Stomach (tissue), 9 donors: ENCODE data around the gene CALY. TPM values are rescaled to one million over a fixed set of nuclear protein-coding genes. Genes with fewer than 3 reads are reported as not detected.
A peak's percentile ranks its signal among the peaks of the same experiment; 100 is the strongest.

Experiments used
- DNase-seq, 2 donors: peaks; one replicate each; pipeline versions ENCODE4 v3.0.0 to v3.0.0-alpha.2; 2013 to 2019
- H3K27ac ChIP-seq, 5 donors: fragments of 200-600 bp in 4 of 5; sonication (generic) in 4 of 5; one replicate each; pipeline ENCODE4 v1.5.1; 2013 to 2019; ENCODE audit warnings: mild to moderate bottlenecking in 1 of 5, moderate library complexity in 1 of 5
- H3K27me3 ChIP-seq, 3 donors: fragments of 200-600 bp; sonication (generic); one replicate each; pipeline ENCODE4 v1.5.1; 2017 to 2019; ENCODE audit warnings: mixed run types in 1 of 3
- H3K36me3 ChIP-seq, 4 donors: fragments of 200-600 bp; sonication (generic); 1 replicate in 3 of 4; 2 replicates in 1 of 4; pipeline ENCODE4 v1.5.1; 2016 to 2019
- H3K4me1 ChIP-seq, 4 donors: fragments of 200-600 bp; sonication (generic); one replicate each; pipeline ENCODE4 v1.5.1; 2016 to 2019
- H3K4me3 ChIP-seq, 4 donors: fragments of 200-600 bp; sonication (generic) in 3 of 4; one replicate each; pipeline ENCODE4 v1.5.1; 2016 to 2019; ENCODE audit warnings: mild to moderate bottlenecking in 1 of 4
- H3K9me3 ChIP-seq, 4 donors: fragments of 200-600 bp; sonication (generic); one replicate each; pipeline ENCODE4 v1.5.1; 2016 to 2019
- CTCF ChIP-seq, 7 experiments: fragments of 450-650 bp in 4 of 7; fragments of 200-600 bp in 3 of 7; sonication (generic) in 3 of 7; IDR thresholded peaks; one replicate each; pipeline ENCODE4 v1.5.1; 2016 to 2019; ENCODE audit warnings: antibody characterized with exemption in 7 of 7, control low read depth in 2 of 7, mild to moderate bottlenecking in 1 of 7
- EP300 ChIP-seq: sonication (generic); formaldehyde crosslinking; IDR thresholded peaks from one replicate; pipeline ENCODE4 v1.6.1; 2017; ENCODE audit warnings: antibody characterized with exemption
- POLR2A ChIP-seq, 4 donors: fragments of 450-650 bp; IDR thresholded peaks; one replicate each; pipeline ENCODE4 v1.6.1; 2016; ENCODE audit warnings: antibody characterized with exemption in 4 of 4, control low read depth in 2 of 4, mild to moderate bottlenecking in 1 of 4, moderate library complexity in 1 of 4
- POLR2AphosphoS5 ChIP-seq, 3 donors: sonication (generic); formaldehyde crosslinking; IDR thresholded peaks; one replicate each; pipeline ENCODE4 v1.6.1; 2016; ENCODE audit warnings: antibody characterized with exemption in 3 of 3
- WGBS, 5 donors: extraction: QIAGEN DNeasy Blood & Tissue Kit in 3 of 5; methylation state at CpG; one replicate each; pipeline versions ENCODE4 v1.1.5 to v1.1.7; 2013 to 2018; 5-methylcytosine and 5-hydroxymethylcytosine counted together
- intact Hi-C: fragments of 100-400 bp; cut with DNase I; formaldehyde crosslinking; loops from one replicate; pipeline ENCODE4 v1.15.1; 2023; ENCODE audit warnings: low total_unique reads
- polyA plus RNA-seq, 3 donors: library from polyadenylated mRNA; stranded (reverse); fragments of 200-250 nt; gene quantifications; one replicate each; pipeline ENCODE4 v1.2.3, GENCODE V29; 2013
- total RNA-seq, 5 donors: library from RNA; depleted of rRNA; stranded (reverse); fragments of >200 nt; gene quantifications; one replicate each; pipeline versions ENCODE4 v1.1.0 to v1.2.3, GENCODE V29; 2014 to 2016
- donor health status: healthy with polysubstance abuse.
- donor health status: Bipolar disorder and iron deficiency.
- donor health status: healthy.

Gene CALY
- total and polyA plus RNA-seq, 8 donors = 0.44 to 2.6 (median 1.4) TPM; not detected in 4

- intact Hi-C loops = no loop called here
- DNase-seq = no peak
- no peak for TF ChIP-seq EP300
- no peak for TF ChIP-seq CTCF (IDR thresholded peaks at IDR 0.05)
- TF ChIP-seq POLR2A (IDR thresholded peaks at IDR 0.05) = no peak
- Histone ChIP-seq H3K27ac (peak overlapping the region; percentile 64 to 86 (median 72)), H3K4me3 (no peak overlapping the region), H3K4me1 (peaks cover 46 to 60% (median 51%) of the 10 kb centered on the region in 4 donors), H3K36me3 (peaks cover 40 to 67% (median 57%) of the 10 kb centered on the region in 4 donors), H3K9me3 (no peaks in the 10 kb centered on the region), H3K27me3 (peaks cover 0 to 31% (median 13%) of the 10 kb centered on the region in 3 donors)
- 77 to 82% (median 80%) methylated on average over 18 to 24 of the region's 24 CpGs for WGBS, 5 donors
Measured at GRCh38 chr10:133279326-133280226, 57.1 kb downstream of the CALY start.

DNA sequence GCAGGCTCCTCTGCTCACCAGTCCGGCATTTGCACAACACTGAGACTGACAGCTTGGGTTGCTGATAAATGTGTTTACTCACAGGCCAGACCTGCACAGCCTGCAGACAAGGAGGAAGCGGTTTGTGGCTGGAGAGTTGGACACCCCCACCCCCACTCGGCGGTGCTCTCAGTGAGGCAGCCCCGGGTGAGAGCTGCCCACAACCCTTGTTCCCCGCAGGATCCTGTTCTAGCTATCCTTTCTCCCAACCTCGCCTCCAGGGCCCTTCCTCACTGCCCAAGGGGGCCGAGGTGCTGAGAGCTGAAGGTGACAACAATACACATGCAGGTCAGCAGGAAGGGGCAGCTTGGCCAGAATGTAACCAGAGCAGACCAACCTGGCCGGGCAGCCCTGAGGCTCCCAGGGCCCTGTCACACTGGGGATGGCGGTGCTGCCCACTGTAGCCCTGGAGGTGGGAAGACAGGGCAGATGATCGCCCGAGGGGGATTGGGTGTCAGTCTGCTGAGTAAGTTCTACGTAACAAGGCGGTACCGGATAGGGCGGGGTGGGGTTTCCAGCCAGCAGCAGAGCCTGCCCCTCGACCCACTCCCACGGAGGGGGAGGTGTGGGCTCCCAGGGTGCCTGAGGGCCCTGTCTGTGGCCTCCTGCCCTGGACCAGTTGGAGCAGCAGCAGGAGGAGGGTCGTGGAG, 58.0 kb downstream of the CALY start:
- peaks cover 32 to 59% (median 49%) of the 10 kb centered on the region in 4 donors for H3K36me3 ChIP-seq
- peak; percentile 82 to 92 for DNase-seq
- peak overlapping the region; percentile 64 to 86 (median 72) for H3K27ac ChIP-seq
- TF ChIP-seq EP300 = no peak
- TF ChIP-seq POLR2A (IDR thresholded peaks at IDR 0.05) = no peak
- peak in 2 of 3 donors; percentile 57 to 58 for TF ChIP-seq POLR2AphosphoS5 (IDR thresholded peaks at IDR 0.05)
- no peak for TF ChIP-seq CTCF (IDR thresholded peaks at IDR 0.05)
- peak overlapping the region in 1 of 4 donors; percentile 13 for H3K4me3 ChIP-seq
- 15 to 46% (median 33%) methylated on average over 17 to 19 of the region's 19 CpGs for WGBS, 5 donors
- H3K4me1 ChIP-seq = peaks cover 46 to 68% (median 54%) of the 10 kb centered on the region in 4 donors
- no peaks in the 10 kb centered on the region for H3K9me3 ChIP-seq
- peaks cover 0 to 40% (median 13%) of the 10 kb centered on the region in 3 donors for H3K27me3 ChIP-seq
- intact Hi-C loops = no loop called here

- Histone ChIP-seq H3K4me3 (peak overlapping the region in 1 of 4 donors; percentile 13), H3K27me3 (peaks cover 0 to 42% (median 13%) of the 10 kb centered on the region in 3 donors), H3K27ac (peak overlapping the region; percentile 33 to 86 (median 72)), H3K9me3 (no peaks in the 10 kb centered on the region), H3K4me1 (peaks cover 46 to 73% (median 54%) of the 10 kb centered on the region in 4 donors), H3K36me3 (peaks cover 25 to 57% (median 47%) of the 10 kb centered on the region in 4 donors)
- TF ChIP-seq POLR2A (IDR thresholded peaks at IDR 0.05) (no peak), EP300 (no peak), POLR2AphosphoS5 (IDR thresholded peaks at IDR 0.05) (no peak), CTCF (IDR thresholded peaks at IDR 0.05) (no peak)
- WGBS, 5 donors = 21 to 50% (median 37%) methylated on average over 11 to 12 of the region's 12 CpGs
- intact Hi-C loops = no loop called here
- peak; percentile 56 to 69 for DNase-seq
Measured at GRCh38 chr10:133277993-133278576, 58.6 kb downstream of the CALY start.
